WTC11 (cell line): ENCODE data around the gene VPS25. TPM values are rescaled to one million over a fixed set of nuclear protein-coding genes. Genes with fewer than 3 reads are reported as not detected.

ENCODE experiments used
- ATAC-seq: fragments of 200-7000 bp; cut with Tn5 transposase; 2 replicates; pipeline ENCODE4 v1.10.0; 2021; ENCODE audit warnings: mild to moderate bottlenecking, moderate library complexity
- CTCF ChIA-PET: fragments of 300-600 bp; sonication (Branson Sonifier 250); formaldehyde crosslinking; loops from one replicate; lab custom pipeline; 2021; ENCODE audit warnings: antibody characterized with exemption; lab: Charles Lee
- POLR2A ChIA-PET: fragments of 350-600 bp; sonication (Branson Sonifier 250); formaldehyde crosslinking; loops from one replicate; lab custom pipeline; 2021; ENCODE audit warnings: antibody characterized with exemption; lab: Charles Lee
- DNase-seq: peaks from one replicate; pipeline ENCODE4 v3.0.0; 2021; ENCODE audit warnings: low spot score
- H3K27ac Mint-ChIP-seq: 2 replicates; pipeline ENCODE4 v1.8.0; 2021; ENCODE audit warnings: mixed read lengths
- H3K27me3 Mint-ChIP-seq: 2 replicates; pipeline ENCODE4 v1.8.0; 2021; ENCODE audit warnings: low read depth, mild to moderate bottlenecking, moderate library complexity, mixed read lengths
- H3K36me3 Mint-ChIP-seq: 2 replicates; pipeline ENCODE4 v1.8.0; 2021; ENCODE audit warnings: mixed read lengths
- H3K4me1 Mint-ChIP-seq: 2 replicates; pipeline ENCODE4 v1.8.0; 2022; ENCODE audit warnings: mixed read lengths
- H3K4me3 Mint-ChIP-seq: 2 replicates; pipeline ENCODE4 v1.8.0; 2021; ENCODE audit warnings: mild to moderate bottlenecking, moderate library complexity, mixed read lengths
- H3K9me3 Mint-ChIP-seq: 2 replicates; pipeline ENCODE4 v1.8.0; 2021; ENCODE audit warnings: mixed read lengths
- CREB1 ChIP-seq: sonication (generic); formaldehyde crosslinking; IDR thresholded peaks from 2 replicates; pipeline ENCODE4 v1.8.0; 2023; ENCODE audit warnings: mild to moderate bottlenecking, missing genetic modification reagents
- GRHL2 ChIP-seq: fragments of 250-450 bp; sonication (Bioruptor Pico); IDR thresholded peaks from 2 replicates; pipeline ENCODE4 v1.8.0; 2022; ENCODE audit warnings: mild to moderate bottlenecking, moderate library complexity; ENCODE audit not compliant: insufficient replicate concordance, severe bottlenecking
- JUN ChIP-seq: sonication (generic); formaldehyde crosslinking; IDR thresholded peaks from 2 replicates; pipeline ENCODE4 v1.8.0; 2023; ENCODE audit warnings: mild to moderate bottlenecking, missing genetic modification reagents
- KAT7 ChIP-seq: sonication (generic); formaldehyde crosslinking; IDR thresholded peaks from 2 replicates; pipeline ENCODE4 v1.8.1; 2023; ENCODE audit warnings: missing genetic modification reagents, mild to moderate bottlenecking, borderline replicate concordance
- MXD4 ChIP-seq: fragments of 250-450 bp; sonication (Bioruptor Pico); IDR thresholded peaks from 2 replicates; pipeline ENCODE4 v1.8.0; 2021; ENCODE audit warnings: mild to moderate bottlenecking, moderate library complexity, borderline replicate concordance
- NR1H2 ChIP-seq: sonication (generic); formaldehyde crosslinking; IDR thresholded peaks from 2 replicates; pipeline ENCODE4 v1.9.0; 2021; ENCODE audit warnings: mild to moderate bottlenecking, moderate library complexity, missing genetic modification reagents
- PRRX2 ChIP-seq: fragments of 250-450 bp; sonication (Bioruptor Pico); IDR thresholded peaks from 2 replicates; pipeline ENCODE4 v1.8.0; 2021; ENCODE audit warnings: mild to moderate bottlenecking
- RORB ChIP-seq: fragments of 250-450 bp; sonication (Bioruptor Pico); IDR thresholded peaks from 2 replicates; pipeline ENCODE4 v1.9.0; 2021; ENCODE audit warnings: mild to moderate bottlenecking
- SP1 ChIP-seq: sonication (generic); formaldehyde crosslinking; conservative IDR thresholded peaks from 2 replicates; pipeline ENCODE4 v1.8.1; 2022; ENCODE audit warnings: missing genetic modification reagents
- total RNA-seq: library from RNA; stranded (reverse); gene quantifications from 3 replicates; pipeline ENCODE4 v1.2.3, GENCODE V29; 2021
- TF ChIP-seq, protein P1 (sequence below): sonication (generic); formaldehyde crosslinking; IDR thresholded peaks from 2 replicates; pipeline ENCODE4 v1.8.0; 2023; ENCODE audit warnings: missing genetic modification reagents, mild to moderate bottlenecking, borderline replicate concordance
- TF ChIP-seq, protein P2 (sequence below): sonication (generic); formaldehyde crosslinking; IDR thresholded peaks from 2 replicates; pipeline ENCODE4 v1.8.1; 2022; ENCODE audit warnings: missing genetic modification reagents, borderline replicate concordance
- TF ChIP-seq, protein P3 (sequence below): fragments of 250-450 bp; sonication (Bioruptor Pico); IDR thresholded peaks from 2 replicates; pipeline ENCODE4 v1.8.0; 2021; ENCODE audit warnings: mild to moderate bottlenecking
- TF ChIP-seq, protein P4 (sequence below): sonication (generic); formaldehyde crosslinking; IDR thresholded peaks from 2 replicates; pipeline ENCODE4 v1.8.1; 2023; ENCODE audit warnings: mild to moderate bottlenecking, moderate library complexity, missing genetic modification reagents
- TF ChIP-seq, protein P5 (sequence below): fragments of 250-450 bp; sonication (Bioruptor Pico); IDR thresholded peaks from 2 replicates; pipeline ENCODE4 v1.9.0; 2021; ENCODE audit warnings: mild to moderate bottlenecking, borderline replicate concordance
- TF ChIP-seq, protein P6 (sequence below): sonication (generic); formaldehyde crosslinking; conservative IDR thresholded peaks from 2 replicates; pipeline ENCODE4 v1.8.1; 2023; ENCODE audit warnings: mild to moderate bottlenecking, low read depth, missing genetic modification reagents, moderate library complexity

VPS25 gene
- total RNA-seq, 1 experiment from 2014 or later = 98.6 TPM

DNA sequence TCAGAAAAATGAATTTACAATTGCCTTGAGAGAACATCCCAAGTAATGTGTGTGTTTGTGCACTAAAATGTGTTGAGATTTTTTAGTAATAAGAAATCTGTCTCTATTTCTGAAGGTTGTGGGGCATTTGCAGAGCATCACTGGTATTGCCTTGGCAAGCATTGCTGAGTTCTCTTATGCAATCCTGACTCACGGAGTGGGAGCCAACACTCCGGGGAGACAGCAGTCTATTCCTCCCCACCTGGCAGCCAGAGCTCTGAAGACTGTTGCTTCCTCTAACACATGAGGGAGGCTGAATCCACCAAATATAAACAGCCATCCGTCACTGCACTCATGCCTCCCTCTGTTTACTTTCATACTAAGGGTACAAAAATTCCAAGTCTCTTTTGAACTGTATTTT is 36.0 kb downstream of the VPS25 start:
- H3K36me3 Mint-ChIP-seq = peaks cover 26% of the 10 kb centered on the region
- no peak for ATAC-seq

DNA sequence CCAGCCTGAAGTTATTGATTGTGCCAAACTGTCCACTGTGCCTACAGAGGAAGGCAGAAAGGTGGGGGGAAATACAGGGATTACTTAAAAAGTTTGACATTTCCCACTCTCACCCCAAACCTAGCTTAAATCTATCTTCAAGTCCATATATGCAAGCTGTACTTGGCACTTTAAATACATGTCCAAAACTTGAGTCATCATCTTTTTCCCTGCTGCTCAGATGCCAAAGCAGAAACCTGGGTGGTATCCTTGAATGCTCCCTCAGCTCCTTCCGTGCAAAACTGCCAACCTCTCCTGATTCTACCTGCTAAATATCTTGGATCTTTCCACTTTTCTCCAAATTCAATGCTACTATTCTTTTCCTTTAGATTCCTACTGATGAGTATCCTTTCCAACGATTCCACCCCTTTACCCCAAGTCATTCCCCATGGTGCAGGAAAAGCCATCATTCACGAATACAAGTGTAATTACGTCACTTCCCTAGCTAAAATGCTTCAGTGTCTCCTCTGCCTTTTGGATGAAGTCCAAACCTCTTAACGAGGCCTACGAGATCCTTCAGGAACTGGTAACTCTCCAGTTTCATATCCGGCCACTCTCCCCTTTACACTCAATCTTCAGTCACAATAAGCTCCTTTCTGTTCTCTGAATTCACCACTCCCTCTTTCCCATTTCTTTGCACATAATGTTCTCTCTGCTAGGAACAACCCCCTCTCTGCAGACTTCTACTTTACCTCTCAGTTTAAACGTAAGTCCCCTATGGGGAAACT is 41.6 kb downstream of the VPS25 start:
- Mint-ChIP-seq H3K9me3 (no peaks in the 10 kb centered on the region), H3K4me3 (no peak overlapping the region), H3K4me1 (no peaks in the 10 kb centered on the region), H3K27ac (no peak overlapping the region), H3K36me3 (peaks cover 68% of the 10 kb centered on the region), H3K27me3 (no peaks in the 10 kb centered on the region)
- ChIA-PET POLR2A (interaction anchor here (0.7 kb wide), 1 partner anchor 9 kb away, joined by 3 read pairs; the partner anchor contains the start of gene BECN1), CTCF (interaction anchor here (2.4 kb wide), 1 partner anchor 10 kb away, joined by 12 read pairs; the partner anchor contains the start of gene BECN1)
- DNase-seq = no peak
- no peak for ATAC-seq
- TF ChIP-seq, protein P1, sequence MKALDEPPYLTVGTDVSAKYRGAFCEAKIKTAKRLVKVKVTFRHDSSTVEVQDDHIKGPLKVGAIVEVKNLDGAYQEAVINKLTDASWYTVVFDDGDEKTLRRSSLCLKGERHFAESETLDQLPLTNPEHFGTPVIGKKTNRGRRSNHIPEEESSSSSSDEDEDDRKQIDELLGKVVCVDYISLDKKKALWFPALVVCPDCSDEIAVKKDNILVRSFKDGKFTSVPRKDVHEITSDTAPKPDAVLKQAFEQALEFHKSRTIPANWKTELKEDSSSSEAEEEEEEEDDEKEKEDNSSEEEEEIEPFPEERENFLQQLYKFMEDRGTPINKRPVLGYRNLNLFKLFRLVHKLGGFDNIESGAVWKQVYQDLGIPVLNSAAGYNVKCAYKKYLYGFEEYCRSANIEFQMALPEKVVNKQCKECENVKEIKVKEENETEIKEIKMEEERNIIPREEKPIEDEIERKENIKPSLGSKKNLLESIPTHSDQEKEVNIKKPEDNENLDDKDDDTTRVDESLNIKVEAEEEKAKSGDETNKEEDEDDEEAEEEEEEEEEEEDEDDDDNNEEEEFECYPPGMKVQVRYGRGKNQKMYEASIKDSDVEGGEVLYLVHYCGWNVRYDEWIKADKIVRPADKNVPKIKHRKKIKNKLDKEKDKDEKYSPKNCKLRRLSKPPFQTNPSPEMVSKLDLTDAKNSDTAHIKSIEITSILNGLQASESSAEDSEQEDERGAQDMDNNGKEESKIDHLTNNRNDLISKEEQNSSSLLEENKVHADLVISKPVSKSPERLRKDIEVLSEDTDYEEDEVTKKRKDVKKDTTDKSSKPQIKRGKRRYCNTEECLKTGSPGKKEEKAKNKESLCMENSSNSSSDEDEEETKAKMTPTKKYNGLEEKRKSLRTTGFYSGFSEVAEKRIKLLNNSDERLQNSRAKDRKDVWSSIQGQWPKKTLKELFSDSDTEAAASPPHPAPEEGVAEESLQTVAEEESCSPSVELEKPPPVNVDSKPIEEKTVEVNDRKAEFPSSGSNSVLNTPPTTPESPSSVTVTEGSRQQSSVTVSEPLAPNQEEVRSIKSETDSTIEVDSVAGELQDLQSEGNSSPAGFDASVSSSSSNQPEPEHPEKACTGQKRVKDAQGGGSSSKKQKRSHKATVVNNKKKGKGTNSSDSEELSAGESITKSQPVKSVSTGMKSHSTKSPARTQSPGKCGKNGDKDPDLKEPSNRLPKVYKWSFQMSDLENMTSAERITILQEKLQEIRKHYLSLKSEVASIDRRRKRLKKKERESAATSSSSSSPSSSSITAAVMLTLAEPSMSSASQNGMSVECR (CRISPR knock-in tag) = no peak
- TF ChIP-seq, protein P2, sequence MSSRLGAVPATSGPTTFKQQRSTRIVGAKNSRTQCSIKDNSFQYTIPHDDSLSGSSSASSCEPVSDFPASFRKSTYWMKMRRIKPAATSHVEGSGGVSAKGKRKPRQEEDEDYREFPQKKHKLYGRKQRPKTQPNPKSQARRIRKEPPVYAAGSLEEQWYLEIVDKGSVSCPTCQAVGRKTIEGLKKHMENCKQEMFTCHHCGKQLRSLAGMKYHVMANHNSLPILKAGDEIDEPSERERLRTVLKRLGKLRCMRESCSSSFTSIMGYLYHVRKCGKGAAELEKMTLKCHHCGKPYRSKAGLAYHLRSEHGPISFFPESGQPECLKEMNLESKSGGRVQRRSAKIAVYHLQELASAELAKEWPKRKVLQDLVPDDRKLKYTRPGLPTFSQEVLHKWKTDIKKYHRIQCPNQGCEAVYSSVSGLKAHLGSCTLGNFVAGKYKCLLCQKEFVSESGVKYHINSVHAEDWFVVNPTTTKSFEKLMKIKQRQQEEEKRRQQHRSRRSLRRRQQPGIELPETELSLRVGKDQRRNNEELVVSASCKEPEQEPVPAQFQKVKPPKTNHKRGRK (CRISPR knock-in tag) = no peak
- TF ChIP-seq, protein P3, sequence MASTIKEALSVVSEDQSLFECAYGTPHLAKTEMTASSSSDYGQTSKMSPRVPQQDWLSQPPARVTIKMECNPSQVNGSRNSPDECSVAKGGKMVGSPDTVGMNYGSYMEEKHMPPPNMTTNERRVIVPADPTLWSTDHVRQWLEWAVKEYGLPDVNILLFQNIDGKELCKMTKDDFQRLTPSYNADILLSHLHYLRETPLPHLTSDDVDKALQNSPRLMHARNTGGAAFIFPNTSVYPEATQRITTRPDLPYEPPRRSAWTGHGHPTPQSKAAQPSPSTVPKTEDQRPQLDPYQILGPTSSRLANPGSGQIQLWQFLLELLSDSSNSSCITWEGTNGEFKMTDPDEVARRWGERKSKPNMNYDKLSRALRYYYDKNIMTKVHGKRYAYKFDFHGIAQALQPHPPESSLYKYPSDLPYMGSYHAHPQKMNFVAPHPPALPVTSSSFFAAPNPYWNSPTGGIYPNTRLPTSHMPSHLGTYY (CRISPR knock-in tag) = no peak
- TF ChIP-seq RORB (CRISPR knock-in tag) = no peak
- no peak for TF ChIP-seq MXD4 (CRISPR knock-in tag)

More for the DNA sequence above, 36.0 kb downstream of the VPS25 start:
- ChIA-PET POLR2A (no interaction called here), CTCF (interaction anchor here (0.9 to 2.4 kb wide), 3 partner anchors 11 to 46 kb away, joined by 4 to 7 read pairs (median 6); partner anchors contain the start of gene BECN1)
- H3K4me3 Mint-ChIP-seq = no peak overlapping the region
- no peaks in the 10 kb centered on the region for H3K4me1 Mint-ChIP-seq
- no peak for TF ChIP-seq RORB (CRISPR knock-in tag)
- TF ChIP-seq, protein P4, sequence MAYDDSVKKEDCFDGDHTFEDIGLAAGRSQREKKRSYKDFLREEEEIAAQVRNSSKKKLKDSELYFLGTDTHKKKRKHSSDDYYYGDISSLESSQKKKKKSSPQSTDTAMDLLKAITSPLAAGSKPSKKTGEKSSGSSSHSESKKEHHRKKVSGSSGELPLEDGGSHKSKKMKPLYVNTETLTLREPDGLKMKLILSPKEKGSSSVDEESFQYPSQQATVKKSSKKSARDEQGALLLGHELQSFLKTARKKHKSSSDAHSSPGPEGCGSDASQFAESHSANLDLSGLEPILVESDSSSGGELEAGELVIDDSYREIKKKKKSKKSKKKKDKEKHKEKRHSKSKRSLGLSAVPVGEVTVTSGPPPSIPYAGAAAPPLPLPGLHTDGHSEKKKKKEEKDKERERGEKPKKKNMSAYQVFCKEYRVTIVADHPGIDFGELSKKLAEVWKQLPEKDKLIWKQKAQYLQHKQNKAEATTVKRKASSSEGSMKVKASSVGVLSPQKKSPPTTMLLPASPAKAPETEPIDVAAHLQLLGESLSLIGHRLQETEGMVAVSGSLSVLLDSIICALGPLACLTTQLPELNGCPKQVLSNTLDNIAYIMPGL (CRISPR knock-in tag) = no peak
- no peak for TF ChIP-seq NR1H2 (CRISPR knock-in tag)
- TF ChIP-seq PRRX2 (CRISPR knock-in tag) = no peak
- TF ChIP-seq CREB1 (CRISPR knock-in tag) = no peak
- TF ChIP-seq, protein P5, sequence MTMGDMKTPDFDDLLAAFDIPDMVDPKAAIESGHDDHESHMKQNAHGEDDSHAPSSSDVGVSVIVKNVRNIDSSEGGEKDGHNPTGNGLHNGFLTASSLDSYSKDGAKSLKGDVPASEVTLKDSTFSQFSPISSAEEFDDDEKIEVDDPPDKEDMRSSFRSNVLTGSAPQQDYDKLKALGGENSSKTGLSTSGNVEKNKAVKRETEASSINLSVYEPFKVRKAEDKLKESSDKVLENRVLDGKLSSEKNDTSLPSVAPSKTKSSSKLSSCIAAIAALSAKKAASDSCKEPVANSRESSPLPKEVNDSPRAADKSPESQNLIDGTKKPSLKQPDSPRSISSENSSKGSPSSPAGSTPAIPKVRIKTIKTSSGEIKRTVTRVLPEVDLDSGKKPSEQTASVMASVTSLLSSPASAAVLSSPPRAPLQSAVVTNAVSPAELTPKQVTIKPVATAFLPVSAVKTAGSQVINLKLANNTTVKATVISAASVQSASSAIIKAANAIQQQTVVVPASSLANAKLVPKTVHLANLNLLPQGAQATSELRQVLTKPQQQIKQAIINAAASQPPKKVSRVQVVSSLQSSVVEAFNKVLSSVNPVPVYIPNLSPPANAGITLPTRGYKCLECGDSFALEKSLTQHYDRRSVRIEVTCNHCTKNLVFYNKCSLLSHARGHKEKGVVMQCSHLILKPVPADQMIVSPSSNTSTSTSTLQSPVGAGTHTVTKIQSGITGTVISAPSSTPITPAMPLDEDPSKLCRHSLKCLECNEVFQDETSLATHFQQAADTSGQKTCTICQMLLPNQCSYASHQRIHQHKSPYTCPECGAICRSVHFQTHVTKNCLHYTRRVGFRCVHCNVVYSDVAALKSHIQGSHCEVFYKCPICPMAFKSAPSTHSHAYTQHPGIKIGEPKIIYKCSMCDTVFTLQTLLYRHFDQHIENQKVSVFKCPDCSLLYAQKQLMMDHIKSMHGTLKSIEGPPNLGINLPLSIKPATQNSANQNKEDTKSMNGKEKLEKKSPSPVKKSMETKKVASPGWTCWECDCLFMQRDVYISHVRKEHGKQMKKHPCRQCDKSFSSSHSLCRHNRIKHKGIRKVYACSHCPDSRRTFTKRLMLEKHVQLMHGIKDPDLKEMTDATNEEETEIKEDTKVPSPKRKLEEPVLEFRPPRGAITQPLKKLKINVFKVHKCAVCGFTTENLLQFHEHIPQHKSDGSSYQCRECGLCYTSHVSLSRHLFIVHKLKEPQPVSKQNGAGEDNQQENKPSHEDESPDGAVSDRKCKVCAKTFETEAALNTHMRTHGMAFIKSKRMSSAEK = no peak
- TF ChIP-seq KAT7 (CRISPR knock-in tag) = no peak
- TF ChIP-seq SP1 (CRISPR knock-in tag) = no peak
- TF ChIP-seq JUN (CRISPR knock-in tag) = no peak
- TF ChIP-seq, protein P6, sequence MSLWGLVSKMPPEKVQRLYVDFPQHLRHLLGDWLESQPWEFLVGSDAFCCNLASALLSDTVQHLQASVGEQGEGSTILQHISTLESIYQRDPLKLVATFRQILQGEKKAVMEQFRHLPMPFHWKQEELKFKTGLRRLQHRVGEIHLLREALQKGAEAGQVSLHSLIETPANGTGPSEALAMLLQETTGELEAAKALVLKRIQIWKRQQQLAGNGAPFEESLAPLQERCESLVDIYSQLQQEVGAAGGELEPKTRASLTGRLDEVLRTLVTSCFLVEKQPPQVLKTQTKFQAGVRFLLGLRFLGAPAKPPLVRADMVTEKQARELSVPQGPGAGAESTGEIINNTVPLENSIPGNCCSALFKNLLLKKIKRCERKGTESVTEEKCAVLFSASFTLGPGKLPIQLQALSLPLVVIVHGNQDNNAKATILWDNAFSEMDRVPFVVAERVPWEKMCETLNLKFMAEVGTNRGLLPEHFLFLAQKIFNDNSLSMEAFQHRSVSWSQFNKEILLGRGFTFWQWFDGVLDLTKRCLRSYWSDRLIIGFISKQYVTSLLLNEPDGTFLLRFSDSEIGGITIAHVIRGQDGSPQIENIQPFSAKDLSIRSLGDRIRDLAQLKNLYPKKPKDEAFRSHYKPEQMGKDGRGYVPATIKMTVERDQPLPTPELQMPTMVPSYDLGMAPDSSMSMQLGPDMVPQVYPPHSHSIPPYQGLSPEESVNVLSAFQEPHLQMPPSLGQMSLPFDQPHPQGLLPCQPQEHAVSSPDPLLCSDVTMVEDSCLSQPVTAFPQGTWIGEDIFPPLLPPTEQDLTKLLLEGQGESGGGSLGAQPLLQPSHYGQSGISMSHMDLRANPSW (CRISPR knock-in tag) = no peak
- TF ChIP-seq GRHL2 (CRISPR knock-in tag) = no peak
- no peaks in the 10 kb centered on the region for H3K9me3 Mint-ChIP-seq
- no peak overlapping the region for H3K27ac Mint-ChIP-seq
- DNase-seq = no peak
- no peaks in the 10 kb centered on the region; the same call in 1 of the 2 replicates for H3K27me3 Mint-ChIP-seq
